ENCODE data around the gene VWA2. TPM values are rescaled to one million over a fixed set of nuclear protein-coding genes. Genes with fewer than 3 reads are reported as not detected.

The VWA2 gene
- polyA plus RNA-seq, 12 donors: 0.29 to 20.5 (median 0.44) TPM; not detected in 2

DNA sequence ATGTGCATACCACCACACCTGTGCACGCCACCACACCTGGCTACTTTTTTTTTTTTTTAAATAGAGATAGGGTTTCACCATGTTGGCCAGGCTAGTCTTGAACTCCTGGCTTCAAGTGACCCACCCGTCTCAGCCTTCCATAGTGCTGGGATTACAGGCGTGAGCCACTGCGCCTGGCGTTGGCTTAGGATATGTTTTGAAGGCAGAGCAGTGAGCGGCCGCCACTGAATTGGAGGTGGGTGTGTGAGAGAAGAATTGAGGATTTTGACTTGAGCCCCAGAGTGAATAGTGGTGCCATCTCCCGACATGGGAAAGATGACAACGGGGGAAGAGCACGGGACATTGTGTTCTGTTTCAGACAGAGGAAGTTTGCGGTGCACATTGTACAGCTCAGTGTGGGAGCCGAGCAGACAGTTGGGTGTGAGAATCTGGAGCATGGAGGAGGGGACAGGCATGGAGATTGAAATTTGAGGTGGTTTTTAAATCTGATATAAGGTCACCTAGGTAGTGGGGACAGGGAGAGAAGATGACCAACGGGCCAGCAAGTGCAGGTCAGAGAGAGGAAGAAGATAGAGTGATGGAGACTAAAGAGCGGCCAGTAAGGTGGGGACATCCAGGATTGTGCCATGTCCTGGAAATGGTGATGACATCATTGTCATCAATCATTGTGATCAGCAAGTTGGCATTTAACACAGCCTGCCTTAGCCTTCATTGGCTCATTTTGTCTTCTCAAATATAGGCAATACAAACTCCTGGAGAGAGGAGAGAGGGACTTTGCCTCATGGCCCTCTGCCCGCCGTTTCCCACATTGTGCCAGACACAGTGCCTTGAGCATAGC lies 35.8 kb downstream of the VWA2 start:
- no peak for DNase-seq

DNA sequence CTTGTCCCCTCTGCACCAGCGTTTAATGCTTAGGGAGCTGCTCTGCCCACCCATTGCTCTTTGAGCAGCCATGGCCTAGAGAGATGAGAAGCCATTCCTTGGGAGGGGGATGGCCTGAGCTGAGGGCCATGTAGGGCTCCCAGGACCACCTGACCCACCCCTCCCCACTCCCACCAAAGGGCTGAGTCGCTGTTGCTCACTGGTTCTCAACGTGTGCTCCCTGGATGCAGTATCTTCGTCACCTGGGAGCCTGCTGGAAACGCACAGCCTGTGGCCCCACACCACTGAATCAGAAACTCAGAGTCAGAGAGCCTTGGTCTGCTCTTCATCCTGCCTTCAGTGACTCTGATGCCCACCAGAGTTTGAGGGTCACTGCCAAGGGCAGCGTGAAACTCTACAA lies 37.0 kb downstream of the VWA2 start:
- no peak for DNase-seq

GRCh38 chr10:114276671-114277070 lies 37.6 kb downstream of the VWA2 start:
- DNase-seq: no peak

DNA sequence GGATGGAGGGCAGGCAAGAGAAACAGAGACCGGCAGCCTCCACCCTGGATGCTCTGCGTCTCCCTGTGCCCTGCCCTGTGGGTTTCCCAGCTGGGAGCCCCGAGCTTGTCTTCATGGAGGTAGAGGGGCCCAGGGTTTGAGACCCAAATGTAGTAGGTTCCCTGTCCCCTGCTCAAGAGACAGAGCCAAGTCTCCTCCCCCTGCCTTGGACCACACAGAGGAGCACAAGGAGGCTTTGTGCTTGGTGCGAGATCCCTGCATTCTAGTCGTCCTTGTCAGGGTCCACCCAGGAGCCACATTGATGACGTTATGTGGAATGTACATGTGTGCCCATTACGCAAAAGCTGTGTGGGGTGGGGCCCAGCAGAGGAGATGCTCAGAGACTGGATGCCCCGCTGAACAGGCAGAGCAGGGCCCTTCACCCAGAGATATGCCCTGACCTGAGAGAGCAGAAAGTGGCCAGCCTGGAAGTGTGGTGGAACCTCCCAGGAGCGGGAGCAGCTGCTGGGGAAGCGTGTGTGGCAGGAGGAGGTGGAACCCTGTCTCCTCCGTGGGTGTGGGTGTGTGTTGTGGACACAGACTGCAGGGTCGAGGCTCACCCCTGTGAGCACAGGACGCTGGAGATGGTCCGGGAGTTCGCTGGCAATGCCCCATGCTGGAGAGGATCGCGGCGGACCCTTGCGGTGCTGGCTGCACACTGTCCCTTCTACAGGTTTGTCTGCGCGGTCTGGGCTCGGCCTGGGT lies 39.3 kb downstream of the VWA2 start:
- no peak for DNase-seq

GRCh38 chr10:114278884-114279191 lies 39.8 kb downstream of the VWA2 start:
- DNase-seq: no peak

DNA sequence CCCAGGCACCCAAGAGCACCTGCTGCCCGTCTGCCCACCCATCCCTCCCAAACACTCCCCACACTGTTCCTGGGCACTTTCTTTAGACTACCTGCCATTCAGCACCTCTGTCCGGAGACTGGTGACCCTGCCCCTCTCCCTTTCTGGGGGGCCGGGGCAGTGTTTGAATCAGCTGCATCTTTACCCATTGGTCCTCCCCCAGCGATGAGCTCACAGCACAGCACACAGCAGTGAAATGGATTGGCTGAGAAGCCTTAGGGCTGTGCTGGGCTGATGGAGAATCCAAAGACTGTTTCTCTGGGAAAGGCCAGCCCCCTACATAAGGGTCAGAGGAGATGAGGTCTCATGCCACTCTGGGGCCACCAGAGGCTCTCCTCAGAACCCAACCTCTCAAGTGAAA lies 40.2 kb downstream of the VWA2 start:
- DNase-seq: no peak

- no peak for DNase-seq
These were observed 41.0 kb downstream of the VWA2 start for GRCh38 chr10:114279901-114280644.

GRCh38 chr10:114281006-114281405 lies 42.0 kb downstream of the VWA2 start:
- DNase-seq: no peak

- DNase-seq: no peak
These were observed 42.4 kb downstream of the VWA2 start for GRCh38 chr10:114281461-114281860.

GRCh38 chr10:114282526-114282925 lies 43.5 kb downstream of the VWA2 start:
- DNase-seq: no peak

GRCh38 chr10:114283091-114283490 lies 44.0 kb downstream of the VWA2 start:
- DNase-seq: no peak

- no peak for DNase-seq
These were observed 44.6 kb downstream of the VWA2 start for GRCh38 chr10:114283535-114284234.

DNA sequence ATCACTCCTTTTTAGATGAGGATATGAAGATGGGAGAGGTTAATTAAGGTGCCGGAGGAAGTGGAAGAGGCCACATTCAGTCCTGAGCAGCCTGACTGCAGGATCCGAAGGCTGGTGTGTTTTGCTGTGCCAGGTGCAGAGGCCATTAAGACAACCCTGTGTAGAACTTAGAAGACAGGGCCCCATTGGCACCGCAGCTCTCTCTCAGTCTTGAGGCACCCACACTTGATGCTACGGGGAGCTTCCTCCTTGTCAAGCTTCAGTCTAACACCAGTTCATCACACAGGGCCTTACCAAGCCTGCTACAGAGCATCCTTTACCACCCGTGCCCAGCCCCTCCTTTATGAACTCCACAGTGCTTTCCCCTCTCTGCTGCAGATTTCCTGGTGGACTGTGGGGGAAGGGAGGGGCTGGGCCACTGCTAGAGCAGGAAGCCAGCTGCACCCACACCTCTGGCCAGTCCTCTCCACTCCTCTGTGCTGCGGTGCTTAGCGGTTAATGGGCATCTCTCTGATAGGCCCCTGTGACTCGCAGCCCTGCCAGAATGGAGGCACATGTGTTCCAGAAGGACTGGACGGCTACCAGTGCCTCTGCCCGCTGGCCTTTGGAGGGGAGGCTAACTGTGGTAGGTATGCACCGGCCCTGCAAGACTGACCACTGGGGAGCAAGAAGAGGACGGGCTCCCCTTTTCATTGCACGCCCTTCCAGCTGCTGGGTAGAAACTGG lies 45.5 kb downstream of the VWA2 start:
- DNase-seq: no peak

DNA sequence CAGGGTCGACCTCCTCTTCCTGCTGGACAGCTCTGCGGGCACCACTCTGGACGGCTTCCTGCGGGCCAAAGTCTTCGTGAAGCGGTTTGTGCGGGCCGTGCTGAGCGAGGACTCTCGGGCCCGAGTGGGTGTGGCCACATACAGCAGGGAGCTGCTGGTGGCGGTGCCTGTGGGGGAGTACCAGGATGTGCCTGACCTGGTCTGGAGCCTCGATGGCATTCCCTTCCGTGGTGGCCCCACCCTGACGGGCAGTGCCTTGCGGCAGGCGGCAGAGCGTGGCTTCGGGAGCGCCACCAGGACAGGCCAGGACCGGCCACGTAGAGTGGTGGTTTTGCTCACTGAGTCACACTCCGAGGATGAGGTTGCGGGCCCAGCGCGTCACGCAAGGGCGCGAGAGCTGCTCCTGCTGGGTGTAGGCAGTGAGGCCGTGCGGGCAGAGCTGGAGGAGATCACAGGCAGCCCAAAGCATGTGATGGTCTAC lies 46.9 kb downstream of the VWA2 start:
- no peak for DNase-seq

DNA sequence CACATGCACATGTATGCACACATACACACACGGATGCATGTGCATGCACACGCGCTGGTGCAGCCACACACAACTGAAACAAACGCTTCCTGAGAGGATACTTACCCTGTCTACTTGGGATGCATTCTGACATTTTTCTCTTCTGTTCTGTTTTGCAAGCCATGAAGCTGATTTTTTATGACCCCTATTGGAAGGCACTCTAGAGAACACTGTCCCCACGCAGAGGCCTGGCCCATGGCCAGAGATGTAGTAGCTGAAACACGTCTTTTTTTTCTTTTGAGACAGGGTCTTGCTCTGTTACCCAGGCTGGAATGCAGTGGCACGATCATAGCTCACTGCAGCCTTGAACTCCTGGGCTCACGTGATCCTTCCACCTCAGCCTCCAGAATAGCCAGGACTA lies 47.9 kb downstream of the VWA2 start:
- DNase-seq: no peak

DNA sequence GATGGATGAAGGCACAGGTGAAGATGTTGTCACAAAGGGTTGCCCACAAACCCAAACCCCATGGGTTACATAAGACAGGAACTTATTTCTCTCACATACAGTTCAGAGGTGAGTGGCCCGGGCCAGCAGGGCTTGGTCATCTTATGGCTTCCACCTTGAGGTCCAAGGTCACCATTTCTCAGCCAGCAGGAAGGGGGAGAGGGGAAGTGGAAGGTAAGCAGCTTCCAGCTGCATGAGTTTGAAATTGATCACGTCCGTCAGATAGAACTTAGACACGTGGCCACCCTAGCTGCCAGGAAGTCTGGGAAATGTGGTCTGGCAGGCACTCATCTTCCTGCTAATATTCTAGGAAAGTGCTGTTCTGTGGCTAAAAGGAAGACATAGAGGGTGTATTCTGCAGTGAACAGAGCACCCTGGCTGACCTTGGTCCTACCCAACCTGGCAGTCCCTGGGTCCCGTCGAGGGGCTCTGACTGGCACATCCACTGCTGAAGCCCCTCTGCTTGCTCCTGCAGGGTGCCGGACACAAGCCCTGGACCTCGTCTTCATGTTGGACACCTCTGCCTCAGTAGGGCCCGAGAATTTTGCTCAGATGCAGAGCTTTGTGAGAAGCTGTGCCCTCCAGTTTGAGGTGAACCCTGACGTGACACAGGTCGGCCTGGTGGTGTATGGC lies 49.5 kb downstream of the VWA2 start:
- no peak for DNase-seq

GRCh38 chr10:114289096-114289436 lies 50.0 kb downstream of the VWA2 start:
- no peak for DNase-seq

DNA sequence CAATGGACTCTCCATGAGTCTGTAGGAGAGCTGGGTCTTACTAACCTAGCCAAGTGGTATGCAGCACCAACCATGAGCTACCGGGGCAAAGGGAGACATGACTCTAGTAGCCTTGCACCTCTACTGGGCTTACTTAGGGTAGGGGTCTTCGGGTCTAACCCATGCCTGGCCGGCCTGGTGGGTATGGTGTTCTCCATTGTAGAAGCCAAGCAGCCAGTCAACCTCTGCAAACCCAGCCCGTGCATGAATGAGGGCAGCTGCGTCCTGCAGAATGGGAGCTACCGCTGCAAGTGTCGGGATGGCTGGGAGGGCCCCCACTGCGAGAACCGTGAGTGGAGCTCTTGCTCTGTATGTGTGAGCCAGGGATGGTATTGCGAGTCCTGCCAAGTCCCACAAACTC lies 51.0 kb downstream of the VWA2 start:
- no peak for DNase-seq

GRCh38 chr10:114291076-114291475 lies 52.0 kb downstream of the VWA2 start:
- DNase-seq: no peak

DNA sequence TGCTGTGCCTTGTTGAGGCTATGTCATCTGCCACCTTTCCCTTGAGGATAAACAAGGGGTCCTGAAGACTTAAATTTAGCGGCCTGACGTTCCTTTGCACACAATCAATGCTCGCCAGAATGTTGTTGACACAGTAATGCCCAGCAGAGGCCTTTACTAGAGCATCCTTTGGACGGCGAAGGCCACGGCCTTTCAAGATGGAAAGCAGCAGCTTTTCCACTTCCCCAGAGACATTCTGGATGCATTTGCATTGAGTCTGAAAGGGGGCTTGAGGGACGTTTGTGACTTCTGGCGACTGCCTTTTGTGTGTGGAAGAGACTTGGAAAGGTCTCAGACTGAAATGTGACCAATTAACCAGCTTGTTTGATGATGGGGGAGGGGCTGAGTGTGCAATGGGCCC lies 52.5 kb downstream of the VWA2 start:
- DNase-seq: no peak

DNA sequence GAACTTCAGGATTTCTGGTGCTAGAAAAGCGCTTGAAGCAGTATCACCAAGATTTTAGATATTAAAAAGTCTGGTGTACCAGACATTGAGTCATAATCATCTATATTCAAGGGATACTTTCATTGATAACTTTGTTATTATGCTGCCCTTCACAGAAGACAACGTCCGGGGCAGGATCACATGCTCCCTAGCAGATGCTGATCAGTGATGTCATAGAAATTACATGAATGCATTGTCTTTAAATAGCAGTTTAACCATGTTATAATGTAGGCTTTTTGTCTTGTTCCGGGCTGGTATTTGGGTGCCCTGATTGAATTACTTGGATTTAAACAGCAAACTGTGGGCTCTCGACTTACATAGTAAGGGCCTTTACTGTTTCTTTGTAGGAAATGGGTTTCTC lies 54.0 kb downstream of the VWA2 start:
- DNase-seq: no peak
